EH (cell line): ENCODE results near the gene GAS2.
A peak's percentile ranks its signal among the peaks of the same experiment; 100 is the strongest.

Experiments
- DNase-seq: peaks from one replicate; pipeline ENCODE4 v3.0.0-alpha.2; 2015; ENCODE audit warnings: low read depth

GAS2 gene

DNA sequence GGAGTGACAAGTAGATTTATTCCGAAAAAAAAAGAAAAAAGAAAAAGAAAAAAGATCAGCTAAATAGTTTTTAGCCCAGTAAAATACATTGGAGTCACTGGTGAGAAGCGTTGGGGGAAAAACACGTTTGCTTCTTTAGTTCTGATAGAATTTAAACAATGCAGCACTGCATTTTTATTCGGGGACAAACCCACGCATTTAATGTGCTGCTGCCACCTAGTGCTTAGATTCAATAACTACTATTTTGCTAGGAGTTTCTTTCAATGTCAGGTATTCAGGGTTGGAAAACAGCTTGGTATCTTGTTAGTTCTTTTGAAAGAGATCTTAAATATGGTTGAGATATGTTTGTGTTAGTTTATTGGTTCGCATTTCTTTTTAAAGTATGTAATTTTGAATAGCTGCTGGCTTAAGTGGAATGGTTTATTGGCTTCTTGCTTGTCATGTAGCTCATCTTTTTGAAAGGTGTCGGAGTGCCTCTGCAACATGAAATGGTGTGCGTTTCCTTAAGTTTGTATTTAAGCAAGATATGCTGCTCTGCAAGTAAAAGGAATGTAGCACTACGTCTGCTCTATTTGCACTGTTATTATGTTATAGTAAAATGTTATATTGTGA, 121.2 kb downstream of the GAS2 start:
- peak; percentile 50 for DNase-seq

DNA sequence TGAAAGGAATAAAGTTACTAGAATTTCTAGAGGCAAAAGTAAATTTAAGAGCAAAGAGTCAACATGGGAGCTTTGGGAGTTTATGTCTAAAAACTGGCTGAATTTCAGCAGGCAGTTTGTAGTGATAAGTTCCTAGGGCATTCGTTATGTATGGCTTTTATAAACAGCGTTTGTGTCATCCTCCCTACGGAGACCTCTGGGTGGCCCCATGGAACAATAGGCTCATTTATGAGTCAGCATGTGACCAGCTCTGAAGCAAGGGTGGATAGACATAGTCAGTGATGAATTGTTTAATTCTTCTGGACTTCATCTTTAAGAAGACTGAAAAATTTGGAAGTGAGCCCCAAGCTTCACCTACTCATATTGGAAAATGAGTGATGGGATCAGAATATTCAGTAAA, 126.1 kb downstream of the GAS2 start:
- peak; percentile 11 for DNase-seq

DNA sequence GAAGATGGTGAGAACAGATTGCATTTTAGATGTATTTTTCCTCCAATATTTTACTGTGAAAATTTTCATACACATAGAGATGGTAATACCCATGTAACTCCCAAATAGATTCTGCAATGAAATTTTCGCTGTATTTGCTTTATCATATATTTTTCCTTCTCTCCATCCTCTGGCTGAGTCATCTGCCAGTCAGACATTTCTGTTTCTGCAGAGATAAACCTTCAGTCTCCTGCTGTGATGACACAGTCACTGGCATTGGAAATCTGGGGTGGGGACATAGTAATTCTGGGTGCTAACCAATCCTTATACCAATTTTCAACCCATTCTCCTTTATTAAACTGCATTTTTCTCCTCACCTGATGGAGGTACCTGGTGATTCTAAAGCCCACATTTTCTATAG, 129.5 kb downstream of the GAS2 start:
- DNase-seq: no peak

DNA sequence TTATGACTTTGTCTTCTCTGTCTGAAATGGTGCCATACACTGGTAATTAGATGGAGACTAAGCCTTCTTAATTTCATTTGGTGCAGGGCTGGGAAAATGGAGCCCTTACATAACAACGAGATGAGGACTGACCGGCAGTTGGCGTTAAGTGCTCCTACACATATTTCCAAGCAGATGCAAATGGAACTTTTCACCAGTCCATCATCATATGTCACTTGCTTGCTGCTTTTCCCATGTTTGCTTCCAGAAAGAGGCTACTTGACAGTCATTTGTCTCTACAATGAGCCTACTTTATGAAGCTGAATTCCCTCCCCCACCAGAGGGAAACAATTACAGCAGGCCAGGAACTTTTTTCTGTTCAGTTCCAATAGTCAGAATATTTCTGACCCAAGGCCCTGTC, 130.6 kb downstream of the GAS2 start:
- no peak for DNase-seq

DNA sequence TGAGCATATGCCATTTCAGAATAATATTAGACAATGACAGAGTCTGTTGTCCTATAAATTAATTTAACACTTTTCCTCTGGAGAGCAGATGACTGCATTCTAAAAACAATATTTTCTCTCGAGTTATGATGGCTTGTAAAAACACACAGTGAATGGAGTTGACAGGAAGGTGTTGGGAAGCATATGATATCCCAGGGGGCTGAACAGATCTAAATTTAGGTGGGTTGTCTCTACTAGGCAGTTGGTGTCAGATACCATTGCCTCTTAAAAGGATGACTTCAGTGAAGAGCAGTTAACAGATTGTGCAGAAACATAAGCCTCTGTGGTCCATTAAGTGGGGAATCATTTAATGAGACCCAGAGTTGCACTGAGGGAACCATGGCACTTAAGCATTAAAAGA, 132.5 kb downstream of the GAS2 start:
- no peak for DNase-seq

DNA sequence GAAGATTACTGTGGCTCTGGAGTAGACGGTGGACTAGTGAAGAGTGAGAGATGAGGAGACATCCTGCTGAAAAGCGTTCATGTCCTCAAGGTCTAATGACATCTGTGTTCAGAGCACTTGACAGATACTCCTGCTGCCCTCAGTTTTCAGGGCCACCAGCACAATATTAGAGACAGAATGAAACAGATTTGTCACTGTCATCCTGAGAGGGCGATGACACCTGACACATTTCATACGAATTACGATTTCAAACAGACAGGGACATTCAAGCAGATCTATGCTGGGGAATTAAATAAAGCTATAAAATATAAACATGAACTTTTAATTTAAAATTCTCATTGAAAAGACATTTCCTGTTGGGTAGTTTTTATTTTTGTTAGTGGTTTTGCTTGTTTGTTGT, 134.1 kb downstream of the GAS2 start:
- no peak for DNase-seq

DNA sequence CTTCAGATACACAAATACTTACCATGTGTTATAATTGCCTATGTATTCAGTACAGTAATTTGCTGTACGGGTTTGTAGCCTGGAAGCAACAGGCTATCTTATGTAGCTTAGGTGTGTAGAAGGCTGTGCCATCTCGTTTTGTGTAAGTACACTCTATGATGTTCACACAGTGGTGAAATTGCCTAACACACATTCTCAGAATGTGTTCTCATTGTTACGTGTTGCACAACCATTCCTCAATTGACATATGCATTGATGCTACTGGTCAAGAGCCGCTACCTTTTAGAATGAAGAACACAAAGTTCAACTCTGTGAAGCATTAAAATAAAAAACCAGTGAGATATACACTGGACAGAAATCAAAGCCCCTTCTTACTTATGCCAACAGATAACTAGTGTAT, 136.4 kb downstream of the GAS2 start:
- no peak for DNase-seq

DNA sequence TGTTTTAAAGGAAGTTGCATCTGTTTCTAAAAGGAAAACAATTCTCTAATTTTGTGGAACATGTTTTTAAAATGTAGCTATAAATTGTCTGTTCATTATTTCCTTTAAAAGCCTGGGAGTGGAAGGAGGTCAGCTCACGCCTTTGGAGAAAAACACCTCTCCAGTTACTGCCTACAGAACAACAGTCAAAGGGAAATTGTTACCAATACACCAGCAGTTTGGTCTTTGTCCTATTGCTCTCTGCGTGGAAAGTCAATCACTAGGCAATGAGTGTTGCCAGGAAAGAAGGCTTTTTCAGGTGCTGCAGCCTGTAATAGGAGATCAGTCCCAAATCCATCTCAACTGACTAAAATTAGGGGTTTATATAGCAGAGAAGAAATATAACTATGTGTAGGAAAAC, 141.0 kb downstream of the GAS2 start:
- DNase-seq: no peak

DNA sequence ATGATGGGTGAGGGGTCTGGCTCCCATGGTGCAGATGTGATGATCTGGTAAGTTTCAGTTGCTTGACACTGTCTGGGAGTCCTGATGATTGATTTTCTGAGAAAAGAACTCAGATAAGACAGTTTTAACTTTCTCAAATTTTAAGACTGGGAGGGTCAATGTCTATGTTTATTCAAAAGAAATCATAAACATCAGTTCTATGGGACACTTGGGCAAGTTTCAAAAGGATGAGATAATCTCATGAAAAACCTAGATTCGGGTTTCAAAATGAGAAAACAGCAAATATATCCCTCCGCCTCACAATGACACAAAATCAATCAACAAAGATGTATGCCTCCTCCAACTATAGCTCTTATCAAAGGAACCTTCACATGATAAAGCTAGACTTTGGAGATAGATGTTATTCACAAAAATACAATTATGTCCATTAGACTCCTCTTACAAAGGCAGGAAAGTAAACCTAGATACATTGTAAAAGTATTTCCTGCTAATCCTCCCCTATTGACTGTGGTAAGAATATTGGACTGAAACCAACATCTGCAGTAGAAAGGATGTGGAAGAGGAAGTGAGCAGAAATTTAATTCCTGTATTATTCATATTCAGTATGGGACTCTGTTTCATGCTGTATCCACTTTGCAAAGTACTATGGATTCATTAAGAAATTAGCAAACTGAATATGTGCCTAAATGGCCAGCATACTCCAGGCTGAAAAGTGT, 141.6 kb downstream of the GAS2 start:
- no peak for DNase-seq

DNA sequence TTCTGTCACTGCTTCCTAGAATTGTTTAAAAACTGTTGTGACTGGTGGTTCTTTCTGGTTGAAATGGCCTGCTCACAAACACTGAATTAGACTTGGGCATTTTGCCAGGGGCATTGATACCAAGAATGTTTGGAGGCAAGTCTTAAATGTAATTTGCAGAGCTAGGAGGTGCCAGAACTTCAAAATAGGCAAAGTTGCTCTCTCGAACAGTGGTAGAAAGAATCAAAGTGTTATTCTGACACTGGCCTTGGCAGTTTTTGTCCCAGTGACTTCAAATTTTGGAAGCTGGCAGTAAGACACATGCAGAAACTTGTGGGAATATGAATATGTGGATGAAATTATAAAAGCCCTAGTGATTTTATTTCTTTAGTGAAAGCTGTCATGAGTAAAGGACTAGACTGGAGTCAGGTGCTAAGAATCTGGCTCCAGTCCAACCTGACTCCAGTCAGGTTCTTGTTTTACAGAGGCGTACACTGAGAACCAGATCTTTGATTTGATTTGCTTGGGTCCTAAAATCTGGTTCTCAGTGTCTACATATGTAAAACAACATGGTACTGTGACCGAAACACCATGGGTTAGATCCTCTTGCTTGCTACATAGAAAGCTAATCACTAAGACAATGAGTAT, 142.3 kb downstream of the GAS2 start:
- DNase-seq: no peak

DNA sequence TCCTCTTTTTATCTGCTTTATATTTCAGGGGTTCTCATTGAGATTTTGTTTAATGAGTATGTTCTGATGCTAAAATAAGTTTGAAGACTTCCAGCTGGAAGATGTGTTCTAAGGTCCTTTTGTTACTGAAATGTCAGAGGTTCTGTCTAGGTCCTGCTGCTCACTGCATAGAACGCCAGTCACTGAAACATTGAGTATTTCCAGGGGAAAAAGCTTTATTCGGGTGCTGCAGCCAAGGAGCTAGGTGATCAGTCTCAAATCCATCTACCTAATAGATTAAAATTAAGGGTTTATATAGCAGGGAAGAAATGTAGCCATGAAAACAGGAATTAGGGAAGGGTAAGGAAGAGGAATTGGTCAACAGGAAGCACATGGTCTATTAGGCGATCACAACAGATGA, 143.5 kb downstream of the GAS2 start:
- DNase-seq: no peak

DNA sequence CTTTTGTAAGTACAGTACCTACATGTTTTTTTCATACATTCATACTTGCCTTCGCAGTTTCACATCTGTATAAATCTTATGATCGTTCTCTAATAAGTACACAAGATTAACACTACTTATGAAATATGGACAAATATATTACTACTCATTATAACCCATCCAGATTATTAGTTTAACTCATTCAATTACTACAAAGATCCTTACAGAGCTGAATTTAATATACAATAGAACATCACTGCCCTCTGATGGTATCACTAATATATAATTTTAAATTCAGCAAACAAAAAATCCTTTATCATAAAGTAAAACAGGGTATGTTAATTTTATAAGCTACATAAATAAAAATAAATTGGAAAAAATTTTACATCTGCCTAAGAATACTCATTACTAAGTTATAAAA, 155.8 kb downstream of the GAS2 start:
- no peak for DNase-seq

DNA sequence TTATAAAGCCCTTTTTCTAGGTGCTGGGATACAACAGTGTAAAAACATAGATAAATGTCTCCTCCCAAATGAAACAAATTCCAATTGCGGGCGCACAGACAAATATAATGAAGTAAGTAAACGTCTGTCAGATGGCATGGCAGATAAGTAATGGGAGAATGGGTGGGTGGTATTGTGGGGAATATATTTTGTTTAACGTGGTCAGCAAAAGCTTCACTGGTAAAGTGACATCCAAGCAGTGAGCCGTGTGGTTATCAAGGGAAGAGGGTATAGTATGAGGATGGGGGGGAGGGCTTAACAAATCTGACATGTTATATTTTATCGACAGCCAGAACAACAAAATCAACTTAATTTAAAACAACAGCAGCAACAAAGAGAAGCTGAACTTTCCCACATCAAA, 162.0 kb downstream of the GAS2 start:
- DNase-seq: no peak

DNA sequence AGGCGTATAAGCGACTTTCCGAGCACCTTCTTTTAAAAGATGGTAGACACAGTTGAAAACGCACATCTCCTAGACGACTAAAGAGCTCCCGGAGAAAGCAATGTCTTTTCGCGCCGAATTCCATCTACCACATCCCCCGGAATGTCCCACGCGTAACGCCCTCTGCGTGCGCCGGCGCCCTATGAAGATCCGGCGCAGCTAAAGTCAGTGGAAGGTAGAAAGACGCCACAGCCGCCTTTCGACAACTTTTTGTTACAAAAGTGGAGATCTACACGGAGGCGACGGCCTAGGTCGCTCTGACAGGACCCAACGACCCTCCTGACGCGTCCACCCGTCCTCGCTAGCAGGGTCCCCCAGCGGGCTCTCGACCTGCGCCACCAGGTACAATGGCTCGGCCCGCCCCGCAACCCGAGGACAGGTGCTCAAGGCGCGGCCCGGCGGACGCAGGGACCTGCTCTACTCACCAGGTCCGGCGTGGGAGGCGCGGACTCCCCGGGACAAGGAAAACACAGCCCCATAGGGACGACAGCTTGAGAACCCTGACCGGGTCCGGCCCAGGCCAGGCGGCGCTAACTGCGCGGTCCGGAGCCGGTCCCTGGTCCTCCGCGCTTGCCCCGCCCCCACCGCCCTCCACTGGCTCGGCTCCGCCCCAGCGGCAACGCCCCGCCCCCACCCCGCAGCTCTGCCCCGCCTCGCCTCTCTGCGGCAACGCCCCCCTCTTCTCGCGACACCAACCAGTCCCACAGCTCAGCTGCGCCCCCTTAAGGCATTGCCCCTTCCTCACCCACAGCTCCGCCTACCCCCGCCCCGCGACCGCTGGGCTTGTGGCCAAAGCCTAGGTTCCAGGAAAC, 163.0 kb downstream of the GAS2 start, which contains the start of gene SVIP:
Gene SVIP (minus strand): TSS at position 571 of the 851 bp plus-strand sequence. CDS start 53 bp downstream, at position 518.
- peak; percentile 83 for DNase-seq

DNA sequence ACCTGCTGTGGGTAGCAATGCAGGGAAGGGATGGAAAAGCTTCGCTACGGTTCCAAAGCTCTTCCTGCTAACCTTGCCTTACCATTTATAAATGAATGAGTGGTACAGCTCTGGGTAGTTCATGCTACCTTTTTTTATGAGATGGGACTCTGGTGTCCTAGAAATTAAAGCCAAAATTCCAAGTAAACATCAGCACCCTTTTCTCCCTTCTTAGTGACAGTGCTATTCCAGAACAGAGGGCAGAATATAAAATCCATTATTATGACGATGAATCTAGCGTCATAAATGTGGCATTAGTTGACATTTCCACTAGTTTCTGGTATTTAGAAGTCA, 163.6 kb downstream of the GAS2 start:
- DNase-seq: no peak

DNA sequence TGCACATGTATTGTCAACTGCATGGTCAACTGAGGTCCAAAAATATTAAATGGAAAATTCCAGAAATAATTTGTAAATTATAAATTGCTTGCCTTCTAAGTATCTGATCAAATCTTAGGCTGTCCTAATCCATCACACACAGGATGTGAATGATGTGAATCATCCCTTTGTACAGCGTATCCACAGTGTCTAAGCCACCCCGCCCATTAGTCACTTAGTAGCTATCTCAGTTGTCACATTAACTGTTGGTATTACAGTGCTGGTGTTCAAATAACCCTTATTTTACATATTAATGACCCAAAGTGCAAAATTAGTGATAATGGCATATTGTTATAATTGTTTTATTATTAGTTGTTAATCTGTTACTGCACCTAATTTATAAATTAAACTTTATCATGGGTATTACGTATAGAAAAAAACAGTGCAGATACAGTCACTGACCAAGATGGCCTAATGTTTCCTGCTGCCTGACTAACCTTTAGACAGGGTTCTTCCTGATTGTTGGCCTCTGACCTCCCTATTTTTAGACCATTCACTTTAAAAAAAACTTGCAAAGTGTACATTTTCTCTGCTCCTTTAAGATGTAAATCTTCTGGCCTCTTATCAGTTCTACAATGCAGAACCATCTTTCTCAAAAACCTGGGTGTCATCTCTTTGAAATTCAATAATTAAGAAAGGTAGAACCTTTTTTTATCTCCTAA, 166.1 kb downstream of the GAS2 start:
- DNase-seq: peak; percentile 6

DNA sequence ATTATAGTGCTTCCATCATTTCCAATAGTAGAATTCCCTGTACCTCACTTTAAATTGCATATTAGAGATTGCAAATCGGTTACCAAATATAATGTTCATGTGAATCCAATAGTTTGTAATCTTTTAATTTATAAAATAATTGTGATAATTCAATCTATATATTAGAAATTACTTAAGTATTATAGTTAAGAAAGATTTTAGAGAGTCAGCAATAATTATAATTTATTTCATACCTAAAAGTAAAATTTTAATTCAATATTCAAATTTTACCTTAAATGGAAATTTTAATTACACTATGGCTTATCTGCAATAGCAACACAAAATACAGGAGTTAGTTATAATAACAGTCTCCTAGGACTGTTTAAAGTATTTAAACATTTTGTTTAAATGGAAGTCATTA, 180.3 kb downstream of the GAS2 start:
- DNase-seq: no peak

DNA sequence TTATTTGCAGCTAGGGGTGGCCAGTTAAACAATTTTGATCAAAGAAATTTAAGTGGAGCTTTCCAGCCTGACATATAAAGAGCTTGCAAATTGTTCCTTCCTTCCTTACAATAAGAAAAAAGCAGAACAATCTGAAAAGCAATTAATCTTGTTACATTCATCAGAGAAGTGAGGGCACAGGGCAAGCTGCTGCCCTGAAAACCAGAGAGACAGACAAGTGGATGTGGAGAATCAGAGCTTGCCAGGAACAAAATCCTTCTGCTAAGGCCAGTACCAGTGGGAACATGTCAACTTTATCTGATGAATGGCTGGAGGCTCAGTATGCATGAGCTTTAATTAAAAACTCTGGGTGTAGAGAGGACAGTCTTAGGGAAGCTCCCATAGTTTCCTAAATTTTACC, 185.1 kb downstream of the GAS2 start:
- DNase-seq: no peak

DNA sequence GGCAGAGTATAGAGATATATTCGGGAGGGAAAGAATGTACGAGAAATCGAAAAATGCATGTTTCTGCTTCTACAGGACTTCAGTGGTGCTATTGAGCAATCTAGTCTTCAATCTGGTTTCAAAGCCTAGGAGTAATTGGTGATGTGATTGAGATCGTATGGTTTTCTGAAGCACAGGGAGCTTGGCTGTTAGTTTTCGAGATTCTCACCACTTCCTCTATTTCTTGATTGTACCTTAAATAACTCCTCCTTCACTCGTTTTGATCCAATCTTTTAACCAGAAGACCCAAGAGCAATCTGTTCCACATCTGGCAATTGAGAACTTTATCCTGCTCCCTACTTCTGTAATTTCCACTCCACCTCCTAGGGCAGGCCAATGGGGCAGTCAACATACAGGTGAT, 193.3 kb downstream of the GAS2 start:
- DNase-seq: no peak

DNA sequence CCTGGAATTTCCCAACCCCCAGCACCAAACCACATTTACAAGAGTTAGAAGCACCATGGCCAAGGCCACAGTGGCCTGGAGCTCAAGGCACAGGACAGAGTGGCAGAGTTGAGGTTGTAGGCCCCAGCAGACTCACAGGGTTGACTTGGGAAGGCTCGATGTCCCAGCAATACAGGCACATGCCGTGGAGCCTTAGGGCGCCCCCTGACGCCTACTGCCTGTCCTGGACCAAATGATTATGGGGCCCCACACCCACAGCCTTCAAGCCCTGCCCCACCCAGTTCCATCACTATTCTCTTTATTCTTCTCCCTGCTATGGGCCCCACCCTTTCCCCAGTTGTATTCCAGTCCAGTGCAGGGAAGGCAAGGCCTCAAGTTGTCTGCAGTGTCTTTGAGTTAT, 193.8 kb downstream of the GAS2 start, which contains the start of gene CCDC179:
Gene CCDC179 (minus strand): TSS at position 234 of the 400 bp plus-strand sequence. CDS start 53 bp downstream, at position 181.
- no peak for DNase-seq
